C4-2B (cell line): ENCODE results near the gene AIG1.

Experiments used
- CTCF ChIP-seq: fragments of 450-650 bp; conservative IDR thresholded peaks from 2 replicates; pipeline ENCODE4 v1.5.1; 2017; ENCODE audit warnings: mild to moderate bottlenecking
- ZFX ChIP-seq: fragments of 450-650 bp; IDR thresholded peaks from 2 replicates; pipeline ENCODE4 v1.6.1; 2017

- TF ChIP-seq CTCF (no peak), ZFX (no peak)
These were observed 143.4 kb downstream of the AIG1 start for GRCh38 chr6:143204045-143204444.
